GM04503 (cell line): ENCODE measurements around the gene IPO8.
"Not testable (repeated sequence)": the region's sequence is repeated elsewhere in the genome, so short reads cannot be mapped to it uniquely, and the experiment has no call there.

Source experiments
- DNase-seq: peaks from one replicate; pipeline ENCODE4 v3.0.0-alpha.2; 2012; ENCODE audit warnings: low read depth

Gene IPO8

GRCh38 chr12:30687265-30687986 lies 8.2 kb downstream of the IPO8 start:
- DNase-seq: no peak

GRCh38 chr12:30679241-30679640 lies 16.4 kb downstream of the IPO8 start:
- DNase-seq: no peak

GRCh38 chr12:30678221-30678620 lies 17.4 kb downstream of the IPO8 start:
- DNase-seq: no peak

GRCh38 chr12:30661210-30661609 lies 34.5 kb downstream of the IPO8 start:
- no peak for DNase-seq

- no peak for DNase-seq
These were observed 43.5 kb downstream of the IPO8 start for GRCh38 chr12:30652034-30652696.

- DNase-seq: no peak
These were observed 48.8 kb downstream of the IPO8 start for GRCh38 chr12:30646821-30647220.

- no peak for DNase-seq
These were observed 52.3 kb downstream of the IPO8 start for GRCh38 chr12:30643366-30643765.

GRCh38 chr12:30640392-30640791 lies 55.3 kb downstream of the IPO8 start:
- DNase-seq: no peak

GRCh38 chr12:30635385-30635784 lies 60.3 kb downstream of the IPO8 start:
- DNase-seq: no peak

GRCh38 chr12:30631740-30632139 lies 63.9 kb downstream of the IPO8 start:
- no peak for DNase-seq

- DNase-seq: no peak
These were observed 64.7 kb downstream of the IPO8 start for GRCh38 chr12:30630979-30631285.

- no peak for DNase-seq
These were observed 65.3 kb downstream of the IPO8 start for GRCh38 chr12:30630076-30630978.

GRCh38 chr12:30626847-30627246 lies 68.8 kb downstream of the IPO8 start:
- DNase-seq: no peak

- DNase-seq: no peak
These were observed 71.7 kb downstream of the IPO8 start for GRCh38 chr12:30624009-30624408.

- peak; percentile 25 for DNase-seq
These were observed 73.2 kb downstream of the IPO8 start for GRCh38 chr12:30622509-30622908.

GRCh38 chr12:30621663-30622241 lies 73.9 kb downstream of the IPO8 start:
- DNase-seq: not testable (repeated sequence)

- no peak for DNase-seq
These were observed 78.2 kb downstream of the IPO8 start for GRCh38 chr12:30617346-30618016.

GRCh38 chr12:30614031-30614430 lies 81.6 kb downstream of the IPO8 start:
- DNase-seq: no peak

GRCh38 chr12:30613119-30613830 lies 82.4 kb downstream of the IPO8 start:
- DNase-seq: no peak

GRCh38 chr12:30610718-30611117 lies 85.0 kb downstream of the IPO8 start:
- no peak for DNase-seq

GRCh38 chr12:30609819-30610218 lies 85.8 kb downstream of the IPO8 start:
- DNase-seq: not testable (repeated sequence)
